DMS153 treated with DMSO at 0.1 percent for 48 hours (cell line): ENCODE measurements around the gene PADI6.

Experiments used
- DNase-seq: peaks from one replicate; lab custom pipeline; 2025; ENCODE audit not compliant: unreplicated experiment; lab: John Stamatoyannopoulos, UW

Gene PADI6

GRCh38 chr1:17434016-17434415, 62.0 kb downstream of the PADI6 start:
- no peak for DNase-seq

GRCh38 chr1:17434601-17435000, 62.6 kb downstream of the PADI6 start:
- DNase-seq: no peak

- no peak for DNase-seq
Measured at GRCh38 chr1:17436380-17437174, 64.6 kb downstream of the PADI6 start.

- DNase-seq: no peak
Measured at GRCh38 chr1:17437260-17437579, 65.2 kb downstream of the PADI6 start.

- peak; percentile 25 for DNase-seq
Measured at GRCh38 chr1:17437580-17438317, 65.8 kb downstream of the PADI6 start.

- DNase-seq: peak; percentile 18
Measured at GRCh38 chr1:17438318-17439249, 66.6 kb downstream of the PADI6 start.

- DNase-seq: peak; percentile 66
Measured at GRCh38 chr1:17439250-17440073, 67.5 kb downstream of the PADI6 start, which contains the start of gene RCC2. RCC2 (minus strand) TSS chr1:17439677; CDS start chr1:17438514, 1,163 bp downstream.

- DNase-seq: no peak
Measured at GRCh38 chr1:17440074-17440826, 68.3 kb downstream of the PADI6 start.

- DNase-seq: no peak
Measured at GRCh38 chr1:17440827-17441168, 68.8 kb downstream of the PADI6 start.

- DNase-seq: no peak
Measured at GRCh38 chr1:17441265-17441992, 69.4 kb downstream of the PADI6 start.

GRCh38 chr1:17441993-17442357, 70.0 kb downstream of the PADI6 start:
- DNase-seq: no peak

- no peak for DNase-seq
Measured at GRCh38 chr1:17442841-17443240, 70.8 kb downstream of the PADI6 start.

GRCh38 chr1:17447501-17447992, 75.6 kb downstream of the PADI6 start:
- DNase-seq: no peak
